Mesenchymal stem cell (in vitro differentiated cells and primary cell): ENCODE measurements around the gene HLA-DQA2.
"Not testable (repeated sequence)": the region's sequence is repeated elsewhere in the genome, so short reads cannot be mapped to it uniquely, and the experiment has no call there.

Source experiments
- DNase-seq: peaks from one replicate; pipeline ENCODE4 v3.0.0-alpha.2; 2013
- H2AFZ ChIP-seq: one replicate; pipeline ENCODE4 v1.6.1; 2013; ENCODE audit warnings: low read depth, mild to moderate bottlenecking, control low read depth, inconsistent platforms, low read length, moderate library complexity
- H2AK5ac ChIP-seq: 2 replicates; pipeline ENCODE4 v1.6.1; 2013; ENCODE audit warnings: low read length, moderate library complexity, mild to moderate bottlenecking, inconsistent platforms; ENCODE audit not compliant: severe bottlenecking
- H2BK120ac ChIP-seq: one replicate; pipeline ENCODE4 v1.6.1; 2013; ENCODE audit warnings: low read depth, mild to moderate bottlenecking, inconsistent platforms, low read length, moderate library complexity
- H2BK12ac ChIP-seq, 2 experiments: one replicate each; pipeline ENCODE4 v1.6.1; 2013; ENCODE audit warnings: inconsistent platforms in 2 of 2, low read length in 2 of 2, mild to moderate bottlenecking in 2 of 2, moderate library complexity in 2 of 2, control low read depth in 1 of 2
- H2BK15ac ChIP-seq: one replicate; pipeline ENCODE4 v1.6.1; 2013; ENCODE audit warnings: mild to moderate bottlenecking, low read depth, inconsistent platforms; ENCODE audit not compliant: poor library complexity, severe bottlenecking
- H2BK5ac ChIP-seq: 2 replicates; pipeline ENCODE4 v1.6.1; 2013; ENCODE audit warnings: low read depth, mild to moderate bottlenecking, low read length, control low read depth, inconsistent platforms; ENCODE audit not compliant: poor library complexity, severe bottlenecking
- H3K14ac ChIP-seq, 2 experiments: one replicate each; pipeline ENCODE4 v1.6.1; 2013; ENCODE audit warnings: inconsistent platforms in 2 of 2, low read length in 2 of 2, control low read depth in 1 of 2, mild to moderate bottlenecking in 1 of 2, moderate library complexity in 1 of 2
- H3K18ac ChIP-seq, 2 experiments: one replicate each; pipeline ENCODE4 v1.6.1; 2013; ENCODE audit warnings: inconsistent platforms in 2 of 2, low read length in 2 of 2, control low read depth in 1 of 2, low read depth in 1 of 2, mild to moderate bottlenecking in 1 of 2
- H3K23ac ChIP-seq, 2 experiments: one replicate each; pipeline ENCODE4 v1.6.1; 2013; ENCODE audit warnings: inconsistent platforms in 2 of 2, low read length in 2 of 2, mild to moderate bottlenecking in 2 of 2, moderate library complexity in 2 of 2, control low read depth in 1 of 2
- H3K27ac ChIP-seq: 2 replicates; pipeline ENCODE4 v1.5.1; 2013; ENCODE audit warnings: mild to moderate bottlenecking, moderate library complexity, low read length, control low read depth, inconsistent platforms; ENCODE audit not compliant: poor library complexity, severe bottlenecking
- H3K27me3 ChIP-seq, 2 experiments: 2 replicates each; pipeline versions ENCODE4 v1.6.1 to v1.7.0; 2013; ENCODE audit warnings: low read length in 2 of 2, mild to moderate bottlenecking in 2 of 2, moderate library complexity in 2 of 2, control low read depth in 1 of 2, inconsistent platforms in 1 of 2; ENCODE audit not compliant: control insufficient read depth in 1 of 2, insufficient read depth in 1 of 2
- H3K36me3 ChIP-seq, 2 experiments: 2 replicates each; pipeline versions ENCODE4 v1.6.1 to v1.7.0; 2013; ENCODE audit warnings: low read length in 2 of 2, control low read depth in 1 of 2, inconsistent platforms in 1 of 2, low read depth in 1 of 2, mild to moderate bottlenecking in 1 of 2; ENCODE audit not compliant: insufficient read depth in 2 of 2, control insufficient read depth in 1 of 2
- H3K4ac ChIP-seq, 2 experiments: one replicate each; pipeline ENCODE4 v1.6.1; 2013; ENCODE audit warnings: inconsistent platforms in 2 of 2, low read length in 2 of 2, mild to moderate bottlenecking in 2 of 2, moderate library complexity in 2 of 2, control low read depth in 1 of 2, low read depth in 1 of 2
- H3K4me1 ChIP-seq: 2 replicates; pipeline ENCODE4 v1.6.1; 2013; ENCODE audit warnings: low read depth, low read length, control low read depth; ENCODE audit not compliant: control insufficient read depth, insufficient read depth
- H3K4me2 ChIP-seq: 2 replicates; pipeline ENCODE4 v1.6.1; 2013; ENCODE audit warnings: low read length, mild to moderate bottlenecking, inconsistent platforms; ENCODE audit not compliant: poor library complexity, severe bottlenecking
- H3K4me3 ChIP-seq, 2 experiments: 2 replicates each; pipeline versions ENCODE4 v1.5.1 to v1.7.0; 2013; ENCODE audit warnings: low read length in 2 of 2, mild to moderate bottlenecking in 2 of 2, control low read depth in 1 of 2, low read depth in 1 of 2; ENCODE audit not compliant: insufficient read depth in 1 of 2
- H3K79me1 ChIP-seq: replicated peaks from 2 replicates; pipeline ENCODE4 v1.6.1; 2013; ENCODE audit warnings: mild to moderate bottlenecking, control low read depth, low read length, inconsistent platforms; ENCODE audit not compliant: poor library complexity, severe bottlenecking
- H3K9ac ChIP-seq: 2 replicates; pipeline ENCODE4 v1.7.0; 2013; ENCODE audit warnings: mild to moderate bottlenecking, low read length, moderate library complexity
- H3K9me3 ChIP-seq: 2 replicates; pipeline ENCODE4 v1.7.0; 2013; ENCODE audit warnings: mild to moderate bottlenecking, low read length; ENCODE audit not compliant: control insufficient read depth
- H4K8ac ChIP-seq: one replicate; pipeline ENCODE4 v1.6.1; 2013; ENCODE audit warnings: inconsistent platforms, mild to moderate bottlenecking, low read length, moderate library complexity
- H4K91ac ChIP-seq: one replicate; pipeline ENCODE4 v1.6.1; 2013; ENCODE audit warnings: mild to moderate bottlenecking, low read length, inconsistent platforms
- WGBS: methylation state at CpG from one replicate; pipeline ENCODE4 v1.1.7; 2013; ENCODE audit warnings: mixed read lengths; 5-methylcytosine and 5-hydroxymethylcytosine counted together

The HLA-DQA2 gene

DNA sequence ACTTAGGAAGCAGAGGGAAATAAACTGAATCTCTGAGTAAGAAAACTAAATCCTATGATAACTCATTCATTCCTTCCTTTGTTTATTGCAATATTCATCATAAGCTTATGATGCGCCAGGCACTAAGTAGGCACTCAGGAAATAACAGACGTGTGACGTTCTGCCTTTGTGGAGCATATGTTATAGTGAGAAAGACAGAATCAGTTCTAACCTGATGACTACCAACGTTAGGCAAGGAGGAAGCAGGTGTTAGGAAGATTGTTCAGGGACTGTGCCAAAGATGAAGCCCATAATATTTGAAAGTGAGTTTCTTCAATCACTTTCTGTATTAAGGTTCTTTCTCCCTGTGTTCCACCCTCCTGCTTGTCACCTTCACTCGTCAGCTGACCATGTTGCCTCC lies 3.6 kb downstream of the HLA-DQA2 start:
- Histone ChIP-seq H2BK12ac (no peak overlapping the region), H3K4me3 (no peak overlapping the region), H3K4me2 (no peak overlapping the region), H3K27ac (no peak overlapping the region), H2AK5ac (no peak overlapping the region), H3K79me1 (no peaks in the 10 kb centered on the region), H3K9me3 (no peaks in the 10 kb centered on the region), H3K36me3 (no peaks in the 10 kb centered on the region), H3K18ac (no peak overlapping the region), H2BK15ac (no peak overlapping the region), H3K23ac (no peak overlapping the region), H2AFZ (no peak overlapping the region), H3K4me1 (no peaks in the 10 kb centered on the region), H4K8ac (no peak overlapping the region), H3K14ac (no peak overlapping the region), H2BK5ac (no peak overlapping the region), H4K91ac (no peak overlapping the region), H2BK120ac (no peak overlapping the region), H3K4ac (no peak overlapping the region), H3K9ac (no peak overlapping the region), H3K27me3 (peaks cover 19 to 75% of the 10 kb centered on the region in 2 experiments)
- 50% methylated on average over 5 of the region's 5 CpGs for WGBS
- no peak for DNase-seq

DNA sequence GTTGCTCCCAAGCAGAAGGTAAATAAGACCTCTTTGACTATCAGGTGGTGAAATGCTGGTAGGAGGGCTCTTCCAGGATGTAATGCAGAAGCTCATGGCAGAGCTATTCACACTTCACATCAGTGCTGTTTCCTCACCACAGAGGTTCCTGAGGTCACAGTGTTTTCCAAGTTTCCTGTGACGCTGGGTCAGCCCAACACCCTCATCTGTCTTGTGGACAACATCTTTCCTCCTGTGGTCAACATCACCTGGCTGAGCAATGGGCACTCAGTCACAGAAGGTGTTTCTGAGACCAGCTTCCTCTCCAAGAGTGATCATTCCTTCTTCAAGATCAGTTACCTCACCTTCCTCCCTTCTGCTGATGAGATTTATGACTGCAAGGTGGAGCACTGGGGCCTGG lies 4.5 kb downstream of the HLA-DQA2 start:
- H3K4me2 ChIP-seq, DNase-seq, H3K9ac ChIP-seq, H3K4ac ChIP-seq, H3K18ac ChIP-seq, H2BK120ac ChIP-seq, H3K4me1 ChIP-seq, H2BK15ac ChIP-seq, H3K36me3 ChIP-seq, H2BK5ac ChIP-seq, H2AFZ ChIP-seq, H3K23ac ChIP-seq, H3K14ac ChIP-seq, H4K8ac ChIP-seq, H4K91ac ChIP-seq, H3K4me3 ChIP-seq, H3K79me1 ChIP-seq, H2BK12ac ChIP-seq, H3K27ac ChIP-seq, H3K9me3 ChIP-seq, H2AK5ac ChIP-seq: not testable (repeated sequence)
- 33% methylated on average over 1 of the region's 1 CpG for WGBS
- H3K27me3 ChIP-seq: peaks cover 19 to 74% of the 10 kb centered on the region in 2 experiments

DNA sequence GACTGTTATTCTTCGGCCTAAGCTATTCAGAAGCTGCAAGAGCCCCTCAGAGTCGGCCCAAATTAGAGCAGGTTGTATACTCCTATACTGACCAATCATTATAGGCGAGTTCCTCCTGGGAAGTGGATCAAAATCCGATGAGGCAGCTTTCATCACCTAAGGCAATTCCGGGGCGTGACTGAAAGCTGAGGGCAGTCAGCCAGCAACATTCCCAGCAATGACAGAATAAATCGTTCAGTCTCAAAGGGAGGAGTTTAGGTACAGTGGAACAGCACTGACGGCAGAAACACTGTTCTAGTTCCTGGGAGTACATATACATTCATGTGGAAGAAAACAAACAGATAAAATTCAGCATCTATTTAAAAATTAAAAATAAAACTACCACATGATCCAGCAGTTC lies 11.4 kb downstream of the HLA-DQA2 start:
- no peak overlapping the region for H4K8ac ChIP-seq
- no peak overlapping the region for H2BK12ac ChIP-seq
- no peak overlapping the region for H3K4me3 ChIP-seq
- no peak overlapping the region for H2AFZ ChIP-seq
- H3K9ac ChIP-seq: no peak overlapping the region
- H3K4me2 ChIP-seq: no peak overlapping the region
- 60% methylated on average over 8 of the region's 8 CpGs for WGBS
- DNase-seq: no peak
- H3K23ac ChIP-seq: no peak overlapping the region
- H3K4ac ChIP-seq: no peak overlapping the region
- peaks cover 21 to 66% of the 10 kb centered on the region in 2 experiments for H3K27me3 ChIP-seq
- no peak overlapping the region for H3K27ac ChIP-seq
- H2BK15ac ChIP-seq: no peak overlapping the region
- no peaks in the 10 kb centered on the region for H3K4me1 ChIP-seq
- no peak overlapping the region for H2AK5ac ChIP-seq
- H4K91ac ChIP-seq: no peak overlapping the region
- H3K9me3 ChIP-seq: no peaks in the 10 kb centered on the region
- H3K79me1 ChIP-seq: no peaks in the 10 kb centered on the region
- H2BK5ac ChIP-seq: no peak overlapping the region
- no peak overlapping the region for H3K18ac ChIP-seq
- H3K14ac ChIP-seq: no peak overlapping the region
- no peak overlapping the region for H2BK120ac ChIP-seq
- no peaks in the 10 kb centered on the region for H3K36me3 ChIP-seq

DNA sequence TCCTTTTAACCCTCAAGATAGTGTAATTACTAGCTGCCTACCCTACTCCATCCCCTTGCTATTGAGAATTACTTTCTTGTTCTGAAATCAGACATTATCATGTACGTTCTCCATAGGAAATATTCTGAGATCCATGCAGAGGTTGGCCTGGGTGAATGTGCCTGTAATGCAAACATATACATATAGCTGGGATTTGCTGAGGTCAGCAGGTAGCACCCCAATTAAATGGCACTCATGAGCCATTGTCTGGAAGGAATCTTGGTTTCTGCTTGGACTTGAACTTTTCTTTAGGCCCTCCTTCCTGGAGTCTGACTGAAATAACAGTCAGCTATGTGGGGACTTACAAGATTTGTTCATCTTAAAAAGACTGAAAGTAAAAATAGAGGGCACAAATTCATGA lies 18.5 kb downstream of the HLA-DQA2 start:
- DNase-seq: no peak

More for the DNA sequence above, 18.5 kb downstream of the HLA-DQA2 start:
- Histone ChIP-seq H3K9ac (no peak overlapping the region), H4K91ac (no peak overlapping the region), H3K4me2 (no peak overlapping the region), H2BK12ac (no peak overlapping the region), H3K4me3 (no peak overlapping the region), H2AFZ (no peak overlapping the region), H3K27me3 (peaks cover 40 to 89% of the 10 kb centered on the region in 2 experiments), H3K36me3 (no peaks in the 10 kb centered on the region), H3K27ac (no peak overlapping the region), H3K18ac (no peak overlapping the region), H2BK15ac (no peak overlapping the region), H3K14ac (no peak overlapping the region), H2BK5ac (no peak overlapping the region), H3K23ac (no peak overlapping the region), H4K8ac (no peak overlapping the region), H3K9me3 (no peaks in the 10 kb centered on the region), H3K79me1 (no peaks in the 10 kb centered on the region), H2AK5ac (no peak overlapping the region), H3K4ac (no peak overlapping the region), H3K4me1 (no peaks in the 10 kb centered on the region), H2BK120ac (no peak overlapping the region)
- WGBS: 73% methylated on average over 1 of the region's 1 CpG
